ENCODE measurements around the gene THEMIS2. TPM values are rescaled to one million over a fixed set of nuclear protein-coding genes. Genes with fewer than 3 reads are reported as not detected.

Gene THEMIS2
- total and polyA plus RNA-seq, 10 of the 15 experiments (the other 5 are each of a cell fraction or from before 2014, with no cell fraction given), result 9.1 to 114 (median 38.3) TPM

GRCh38 chr1:27877115-27877416 lies 4.7 kb downstream of the THEMIS2 start:
- intact Hi-C loops (cut with micrococcal nuclease; ENCODE audit: unreplicated experiment), result loop anchor here (10.0 kb wide), 1 partner anchor 368 kb away; no protein-coding TSS in a partner anchor
- in situ Hi-C loops (cut with MboI), result no loop called here
- SMC1A ChIA-PET (ENCODE audit: uncharacterized antibody, unreplicated experiment), result interaction anchor here (0.7 to 2.6 kb wide), 4 partner anchors 10 to 1000 kb away, joined by 3 to 22 read pairs (median 12); no protein-coding TSS in a partner anchor
- H3K4me1 ChIP-seq (ENCODE audit: control insufficient read depth, insufficient read depth, low read length), result peaks cover 22% of the 10 kb centered on the region
- no peak for DNase-seq (ENCODE audit: low read depth, low spot score)
- RAD21 ChIA-PET (ENCODE audit: unreplicated experiment), result interaction anchor here (0.7 to 1.4 kb wide), 4 partner anchors 13 to 17 kb away, joined by 3 read pairs; no protein-coding TSS in a partner anchor
- H3K27me3 ChIP-seq (replicated peaks in 1 of 2; ENCODE audit: control insufficient read depth in 2 of 2, insufficient read depth in 2 of 2, low read length in 1 of 2), result no peaks in the 10 kb centered on the region
- no peak overlapping the region for H3K4me3 ChIP-seq
- ATAC-seq, result no peak
- WGBS (ENCODE audit: insufficient coverage, insufficient replicate concordance, low lambda C conversion rate, missing lambda C conversion rate), result 100% methylated on average over 2 of the region's 2 CpGs
- POLR2A ChIA-PET, result interaction anchor here (1.3 to 6.0 kb wide), 5 partner anchors 8 to 17 kb away, joined by 3 to 63 read pairs (median 13); no protein-coding TSS in a partner anchor
- no TSS peak for BruUV-seq (replicated peaks)
- peaks cover 5 to 15% of the 10 kb centered on the region in 2 experiments; a peak in 3 of 4 replicates for H3K36me3 ChIP-seq (ENCODE audit: control insufficient read depth in 2 of 2, insufficient read depth in 2 of 2, low read length in 1 of 2)
- H2AFZ ChIP-seq (ENCODE audit: control insufficient read depth, low read depth, low read length), result no peak overlapping the region
- H4K20me1 ChIP-seq (ENCODE audit: control insufficient read depth, insufficient read depth), result no peaks in the 10 kb centered on the region
- peak overlapping the region; percentile 15; the same call in 1 of the 2 replicates for H3K4me2 ChIP-seq (ENCODE audit: control insufficient read depth, insufficient read depth)
- no peaks in the 10 kb centered on the region for H3K9me3 ChIP-seq (replicated peaks; ENCODE audit: control insufficient read depth, insufficient read depth, low read length)
- peaks cover 51% of the 10 kb centered on the region for H3K79me2 ChIP-seq (ENCODE audit: control insufficient read depth, insufficient read depth, low read length)
- TF ChIP-seq ZSCAN29 (IDR thresholded peaks at IDR 0.05) (no peak), POLR2AphosphoS5 (IDR thresholded peaks at IDR 0.05; ENCODE audit: low read length) (no peak), TAF1 (IDR thresholded peaks at IDR 0.05; ENCODE audit: borderline replicate concordance, low read depth, low read length) (no peak), ATF2 (IDR thresholded peaks at IDR 0.05; ENCODE audit: low read length) (no peak), TBL1XR1 (IDR thresholded peaks at IDR 0.05; ENCODE audit: low read depth, low read length) (no peak), HDAC2 (IDR thresholded peaks at IDR 0.05) (no peak), CREB1 (IDR thresholded peaks at IDR 0.05; ENCODE audit: low read depth) (no peak), ZNF24 (IDR thresholded peaks at IDR 0.05) (no peak), POLR2A (IDR thresholded peaks at IDR 0.05; ENCODE audit: low read depth, low read length) (no peak), SMC3 (IDR thresholded peaks at IDR 0.05; ENCODE audit: borderline replicate concordance, low read length) (no peak), CEBPB (IDR thresholded peaks at IDR 0.05; ENCODE audit: borderline replicate concordance in 1 of 2, low read depth in 2 of 2, low read length in 2 of 2) (no peak), CHD1 (IDR thresholded peaks at IDR 0.05; ENCODE audit: low read depth, low read length) (no peak), PBX3 (IDR thresholded peaks at IDR 0.05; ENCODE audit: insufficient replicate concordance, low read depth, low read length) (no peak), STAT1 (conservative IDR thresholded peaks at IDR 0.05) (no peak), NFIC (IDR thresholded peaks at IDR 0.05; ENCODE audit: low read depth, low read length) (no peak), ZNF687 (IDR thresholded peaks at IDR 0.05) (no peak), EP300 (IDR thresholded peaks at IDR 0.05; ENCODE audit: borderline replicate concordance in 1 of 2, control insufficient read depth in 1 of 2, low read depth in 2 of 2, low read length in 2 of 2) (no peak), RFX5 (IDR thresholded peaks at IDR 0.05; ENCODE audit: low read depth, low read length) (no peak), NRF1 (conservative IDR thresholded peaks at IDR 0.05; ENCODE audit: low read depth, low read length) (no peak), GABPA (IDR thresholded peaks at IDR 0.05; ENCODE audit: low read depth) (no peak)
- FAIRE-seq, result no peak
- no peak overlapping the region for H3K27ac ChIP-seq (ENCODE audit: control insufficient read depth, insufficient read depth)
- H3K9ac ChIP-seq (ENCODE audit: control insufficient read depth, insufficient read depth, low read length), result no peak overlapping the region
- CTCF ChIA-PET, result interaction anchor here (1.1 to 3.5 kb wide), 3 partner anchors 10 to 208 kb away, joined by 3 to 16 read pairs (median 8); no protein-coding TSS in a partner anchor

Data from GM12878 (cell line).